H1 (cell line): ENCODE results near the gene B4GAT1. TPM values are rescaled to one million over a fixed set of nuclear protein-coding genes. Genes with fewer than 3 reads are reported as not detected.
A peak's percentile ranks its signal among the peaks of the same experiment; 100 is the strongest.

Experiments used
- CTCF ChIA-PET: fragments of 300-600 bp; sonication (Branson Sonifier 250); formaldehyde crosslinking; loops from one replicate; lab custom pipeline; 2021; ENCODE audit not compliant: partially characterized antibody; lab: Charles Lee
- POLR2A ChIA-PET: fragments of 300-600 bp; sonication (Branson Sonifier 250); formaldehyde crosslinking; loops from one replicate; lab custom pipeline; 2021; ENCODE audit warnings: inconsistent platforms; ENCODE audit not compliant: partially characterized antibody; lab: Charles Lee
- DNase-seq, 2 experiments: peaks; one replicate each; pipeline versions ENCODE4 v3.0.0 to v3.0.0-alpha.2; 2010 to 2022; ENCODE audit warnings: low spot score in 2 of 2, low read depth in 1 of 2, mixed read lengths in 1 of 2
- FAIRE-seq: peaks from 2 replicates; lab custom pipeline; 2011; peaks lifted over from hg19 to GRCh38; lab: Jason Lieb, UNC
- H2AFZ ChIP-seq: 2 replicates; pipeline ENCODE4 v1.8.1; 2012; ENCODE audit warnings: low read length, inconsistent platforms
- H2AK5ac ChIP-seq: 2 replicates; pipeline ENCODE4 v1.6.1; 2013; ENCODE audit warnings: low read depth, low read length
- H2BK120ac ChIP-seq: replicated peaks from 2 replicates; pipeline ENCODE3; 2013; ENCODE audit warnings: low read depth, low read length, inconsistent platforms
- H2BK12ac ChIP-seq: 2 replicates; pipeline ENCODE4 v1.6.1; 2013; ENCODE audit warnings: low read depth, low read length
- H2BK15ac ChIP-seq: 2 replicates; pipeline ENCODE4 v1.6.1; 2013; ENCODE audit warnings: low read length
- H2BK20ac ChIP-seq: 2 replicates; pipeline ENCODE4 v1.6.1; 2013; ENCODE audit warnings: low read length
- H2BK5ac ChIP-seq: 2 replicates; pipeline ENCODE4 v1.6.1; 2013; ENCODE audit warnings: low read depth, low read length
- H3K14ac ChIP-seq: 2 replicates; pipeline ENCODE4 v1.6.1; 2013; ENCODE audit warnings: inconsistent platforms; ENCODE audit not compliant: insufficient read length
- H3K18ac ChIP-seq: 2 replicates; pipeline ENCODE4 v1.6.1; 2013; ENCODE audit warnings: low read length; ENCODE audit errors: extremely low read depth
- H3K23ac ChIP-seq: 2 replicates; pipeline ENCODE4 v1.6.1; 2013; ENCODE audit warnings: inconsistent platforms; ENCODE audit not compliant: insufficient read length
- H3K23me2 ChIP-seq: 2 replicates; pipeline ENCODE4 v1.6.1; 2013; ENCODE audit warnings: low read depth, low read length
- H3K27ac ChIP-seq: 2 replicates; pipeline ENCODE4 v1.6.1; 2011; ENCODE audit warnings: low read depth, low read length, inconsistent platforms
- H3K27me3 ChIP-seq, 4 experiments: replicated peaks in 1 of 4; 1 replicate in 1 of 4; 2 replicates in 3 of 4; pipeline versions ENCODE4 v1.6.1 to v1.8.1; 2011 to 2013; ENCODE audit warnings: low read length in 3 of 4, mild to moderate bottlenecking in 3 of 4, inconsistent platforms in 2 of 4, mixed read lengths in 2 of 4, moderate library complexity in 1 of 4; ENCODE audit not compliant: control insufficient read depth in 3 of 4, insufficient read depth in 3 of 4; ENCODE audit errors: extremely low read depth in 1 of 4
- H3K36me3 ChIP-seq, 4 experiments: 2 replicates each; pipeline versions ENCODE4 v1.6.1 to v1.8.1; 2011 to 2013; ENCODE audit warnings: mild to moderate bottlenecking in 4 of 4, low read length in 3 of 4, moderate library complexity in 2 of 4, control low read depth in 1 of 4, inconsistent platforms in 1 of 4; ENCODE audit not compliant: insufficient read depth in 4 of 4, control insufficient read depth in 2 of 4
- H3K4ac ChIP-seq: replicated peaks from 2 replicates; pipeline ENCODE3; 2013; ENCODE audit warnings: low read length, low read depth, mixed read lengths, inconsistent platforms; ENCODE audit not compliant: insufficient read length
- H3K4me1 ChIP-seq, 4 experiments: replicated peaks in 1 of 4; 1 replicate in 1 of 4; 2 replicates in 3 of 4; pipeline versions ENCODE4 v1.6.1 to v1.8.1; 2011 to 2013; ENCODE audit warnings: low read length in 3 of 4, inconsistent platforms in 2 of 4, mixed read lengths in 1 of 4; ENCODE audit not compliant: insufficient read depth in 4 of 4, control insufficient read depth in 3 of 4
- H3K4me2 ChIP-seq, 2 experiments: 2 replicates each; pipeline versions ENCODE4 v1.6.1 to v1.8.1; 2011 to 2013; ENCODE audit warnings: low read depth in 2 of 2, low read length in 2 of 2, control low read depth in 1 of 2, inconsistent platforms in 1 of 2, mild to moderate bottlenecking in 1 of 2; ENCODE audit not compliant: insufficient read depth in 1 of 2
- H3K4me3 ChIP-seq, 4 experiments: fragments of 200-600, 300-600 bp in 1 of 4; sonication (generic), shearing (Covaris generic), sonication (Bioruptor Twin) in 1 of 4; 2 replicates each; pipeline versions ENCODE4 v1.5.1 to v1.8.1; 2011 to 2016; ENCODE audit warnings: low read length in 4 of 4, low read depth in 3 of 4, control low read depth in 2 of 4, inconsistent platforms in 2 of 4, mild to moderate bottlenecking in 2 of 4, mixed read lengths in 1 of 4, moderate library complexity in 1 of 4; ENCODE audit not compliant: insufficient read depth in 2 of 4; ENCODE audit errors: extremely low read depth in 1 of 4
- H3K56ac ChIP-seq: replicated peaks from 2 replicates; pipeline ENCODE3; 2013; ENCODE audit warnings: low read depth, mild to moderate bottlenecking, mixed read lengths, low read length, inconsistent platforms; ENCODE audit not compliant: insufficient read length
- H3K79me1 ChIP-seq: 2 replicates; pipeline ENCODE4 v1.6.1; 2013; ENCODE audit warnings: low read depth, low read length, control low read depth
- H3K79me2 ChIP-seq, 2 experiments: 2 replicates each; pipeline versions ENCODE4 v1.6.1 to v1.8.1; 2012 to 2013; ENCODE audit warnings: low read length in 2 of 2, mild to moderate bottlenecking in 2 of 2, inconsistent platforms in 1 of 2; ENCODE audit not compliant: insufficient read depth in 2 of 2, control insufficient read depth in 1 of 2
- H3K9ac ChIP-seq, 4 experiments: replicated peaks in 1 of 4; 1 replicate in 1 of 4; 2 replicates in 3 of 4; pipeline versions ENCODE4 v1.6.1 to v1.8.1; 2011 to 2013; ENCODE audit warnings: low read depth in 3 of 4, low read length in 3 of 4, control low read depth in 2 of 4, mild to moderate bottlenecking in 2 of 4, moderate library complexity in 2 of 4, inconsistent platforms in 1 of 4; ENCODE audit errors: extremely low read depth in 1 of 4
- H3K9me3 ChIP-seq, 2 experiments: 2 replicates each; pipeline versions ENCODE4 v1.6.1 to v1.8.1; 2012 to 2013; ENCODE audit warnings: mild to moderate bottlenecking in 2 of 2, moderate library complexity in 2 of 2, control low read depth in 1 of 2, inconsistent platforms in 1 of 2, low read depth in 1 of 2, low read length in 1 of 2, mixed read lengths in 1 of 2; ENCODE audit not compliant: insufficient read depth in 2 of 2
- H4K20me1 ChIP-seq, 2 experiments: replicated peaks in 1 of 2; 2 replicates each; pipeline versions ENCODE3 to v1.8.1; 2011 to 2013; ENCODE audit warnings: inconsistent platforms in 2 of 2, low read length in 2 of 2, mild to moderate bottlenecking in 1 of 2; ENCODE audit not compliant: insufficient read depth in 2 of 2, control insufficient read depth in 1 of 2
- H4K5ac ChIP-seq: 2 replicates; pipeline ENCODE4 v1.6.1; 2013; ENCODE audit warnings: low read length, low read depth, mixed read lengths, inconsistent platforms; ENCODE audit not compliant: insufficient read length
- H4K8ac ChIP-seq: 2 replicates; pipeline ENCODE4 v1.8.0; 2013; ENCODE audit warnings: mild to moderate bottlenecking, moderate library complexity, low read length, inconsistent platforms; ENCODE audit not compliant: insufficient read depth; ENCODE audit errors: extremely low read depth
- H4K91ac ChIP-seq: replicated peaks from 2 replicates; pipeline ENCODE3; 2013; ENCODE audit warnings: low read length, mixed read lengths, inconsistent platforms; ENCODE audit not compliant: insufficient read length
- ATF3 ChIP-seq: IDR thresholded peaks from 2 replicates; pipeline ENCODE4 v1.6.1; 2011; ENCODE audit warnings: low read depth, mild to moderate bottlenecking, low read length; ENCODE audit not compliant: insufficient read depth
- HDAC2 ChIP-seq, 2 experiments: fragments of 300-600 bp in 1 of 2; sonication (generic) in 1 of 2; IDR thresholded peaks; 2 replicates each; pipeline ENCODE4 v1.6.1; 2011 to 2012; ENCODE audit warnings: low read depth in 2 of 2, low read length in 2 of 2, mild to moderate bottlenecking in 2 of 2, moderate library complexity in 2 of 2, borderline replicate concordance in 1 of 2, inconsistent platforms in 1 of 2
- MAX ChIP-seq: IDR thresholded peaks from 2 replicates; pipeline ENCODE4 v1.6.1; 2012; ENCODE audit warnings: inconsistent platforms
- SAP30 ChIP-seq: fragments of 300-600 bp; sonication (generic); IDR thresholded peaks from 2 replicates; pipeline ENCODE4 v1.7.1; 2012; ENCODE audit warnings: low read length, moderate library complexity, mild to moderate bottlenecking, inconsistent platforms; ENCODE audit not compliant: insufficient read depth, insufficient replicate concordance
- WGBS, 2 experiments: shearing (Covaris generic) in 1 of 2; methylation state at CpG; one replicate each; pipeline versions ENCODE4 v1.1.6 to v1.1.7; 2013 to 2015; ENCODE audit warnings: low lambda C conversion rate in 2 of 2, mixed read lengths in 2 of 2, inconsistent platforms in 1 of 2, low coverage in 1 of 2, missing lambda C conversion rate in 1 of 2; ENCODE audit not compliant: insufficient replicate concordance in 2 of 2, insufficient coverage in 1 of 2, insufficient read length in 1 of 2; ENCODE audit errors: extremely low coverage in 1 of 2, missing lambda C conversion rate in 1 of 2; 5-methylcytosine and 5-hydroxymethylcytosine counted together
- polyA plus RNA-seq, 7 experiments: library from polyadenylated mRNA; depleted of rRNA in 3 of 7; stranded (reverse) in 5 of 7; unstranded in 2 of 7; fragments of >200 nt in 5 of 7; fragments of 200-250 nt in 2 of 7; gene quantifications; 1 replicate in 5 of 7; 2 replicates in 1 of 7; 4 replicates in 1 of 7; pipeline versions ENCODE4 v1.2.1 to v1.2.3, GENCODE V29; 2011 to 2013; ENCODE audit warnings: missing spikeins in 2 of 7, mixed read lengths in 2 of 7
- total RNA-seq: library from RNA; stranded (reverse); fragmentation: NEBNext Ultra II Directional; extraction: Animal tissue kit (Norgen Biotek cat#: 25700); gene quantifications from 2 replicates; pipeline ENCODE4 v1.2.1, GENCODE V29; 2021

The B4GAT1 gene
- total and polyA plus RNA-seq, 2 of the 8 experiments (the other 6 are each of a cell fraction or from before 2014, with no cell fraction given) = 22.2 to 27.8 TPM

- Histone ChIP-seq H4K20me1 (peaks cover 3 to 5% of the 10 kb centered on the region in 2 experiments), H3K9ac (peak overlapping the region; percentile 36 to 78 (median 72)), H3K27ac (no peak overlapping the region; the same call in 1 of the 2 replicates), H3K23ac (no peak overlapping the region), H3K9me3 (no peaks in the 10 kb centered on the region), H3K36me3 (peaks cover 3 to 5% (median 3%) of the 10 kb centered on the region in 4 experiments; a peak in 3 of 8 replicates), H3K4me3 (peak overlapping the region; percentile 55 to 86 (median 78)), H2AK5ac (no peak overlapping the region), H3K56ac (peak overlapping the region; percentile 39), H2AFZ (peak overlapping the region; percentile 70; the same call in 1 of the 2 replicates), H3K4me1 (peaks cover 0 to 15% (median 9%) of the 10 kb centered on the region in 4 experiments; a peak in 6 of 7 replicates), H4K91ac (peak overlapping the region; percentile 15), H3K4ac (peak overlapping the region; percentile 90), H2BK15ac (peak overlapping the region; percentile 19; the same call in 1 of the 2 replicates), H2BK20ac (no peak overlapping the region), H3K18ac (peak overlapping the region; percentile 55), H3K27me3 (peaks cover 0 to 2% (median 0%) of the 10 kb centered on the region in 4 experiments; a peak in 3 of 7 replicates), H3K23me2 (peaks cover 21% of the 10 kb centered on the region), H2BK120ac (peak overlapping the region; percentile 10), H3K4me2 (peak overlapping the region; percentile 80 to 99), H3K79me1 (no peaks in the 10 kb centered on the region; the same call in none of the 2 replicates), H4K8ac (peak overlapping the region; percentile 57), H2BK12ac (peak overlapping the region; percentile 52; the same call in 1 of the 2 replicates), H3K79me2 (peaks cover 0 to 14% of the 10 kb centered on the region in 2 experiments; a peak in 2 of 4 replicates), H2BK5ac (peak overlapping the region; percentile 18; the same call in 1 of the 2 replicates), H3K14ac (no peak overlapping the region), H4K5ac (peak overlapping the region; percentile 75)
- FAIRE-seq (no peak), DNase-seq (peak in 1 of 2 experiments; percentile 68)
- ChIA-PET CTCF (interaction anchor here (1.1 to 3.9 kb wide), 9 partner anchors 8 to 61 kb away, joined by 3 to 27 read pairs (median 7); partner anchors contain the start of genes RIN1 and SLC29A2), POLR2A (interaction anchor here (1.2 to 28.7 kb wide), 10 partner anchors 9 to 67 kb away, joined by 3 to 487 read pairs (median 7); partner anchors contain the start of genes RIN1, SLC29A2 and YIF1A)
- WGBS, 2 experiments = 52% methylated on average over 51 of the region's 68 CpGs; no CpG with 5 or more reads in 1 of the 2 experiments
- TF ChIP-seq ATF3 (no peak), MAX (peak; percentile 29; the same call in 1 of the 2 replicates), SAP30 (no peak), HDAC2 (IDR thresholded peaks at IDR 0.05; ENCODE audit: borderline replicate concordance in 1 of 2, low read depth in 2 of 2, low read length in 2 of 2) (0 out of 4 replicates have a peak, but pooled peaks of 1 of the 2 experiments have one; percentile 19)
These were observed 679 bp downstream of the B4GAT1 start for GRCh38 chr11:66346476-66347424.
